Activated gamma-delta T cell treated with Interleukin-2 at 50 U/mL for 16 hours (primary cell): ENCODE data around the gene RASA4.
"Not testable (repeated sequence)": the region's sequence is repeated elsewhere in the genome, so short reads cannot be mapped to it uniquely, and the experiment has no call there.

ENCODE experiments used
- DNase-seq: peaks from one replicate; pipeline ENCODE4 v3.0.0-alpha.2; 2020

Gene RASA4

GRCh38 chr7:102604431-102605145 lies 12.0 kb downstream of the RASA4 start:
- DNase-seq: not testable (repeated sequence)

GRCh38 chr7:102602317-102602716 lies 14.2 kb downstream of the RASA4 start:
- not testable (repeated sequence) for DNase-seq

- DNase-seq: not testable (repeated sequence)
Measured at GRCh38 chr7:102599699-102600098, 16.9 kb downstream of the RASA4 start.

GRCh38 chr7:102596036-102596435 lies 20.5 kb downstream of the RASA4 start:
- not testable (repeated sequence) for DNase-seq

- DNase-seq: not testable (repeated sequence)
Measured at GRCh38 chr7:102593637-102594334, 22.8 kb downstream of the RASA4 start.

- peak; percentile 39 for DNase-seq
Measured at GRCh38 chr7:102592477-102593019, 24.0 kb downstream of the RASA4 start.

GRCh38 chr7:102589857-102590256 lies 26.7 kb downstream of the RASA4 start:
- DNase-seq: not testable (repeated sequence)

- DNase-seq: not testable (repeated sequence)
Measured at GRCh38 chr7:102583495-102583894, 33.1 kb downstream of the RASA4 start.

- DNase-seq: not testable (repeated sequence)
Measured at GRCh38 chr7:102581722-102582121, 34.8 kb downstream of the RASA4 start.

- DNase-seq: not testable (repeated sequence)
Measured at GRCh38 chr7:102578486-102578885, 38.1 kb downstream of the RASA4 start.

GRCh38 chr7:102577315-102578240 lies 39.0 kb downstream of the RASA4 start:
- not testable (repeated sequence) for DNase-seq

GRCh38 chr7:102576363-102576762 lies 40.2 kb downstream of the RASA4 start:
- not testable (repeated sequence) for DNase-seq

- DNase-seq: not testable (repeated sequence)
Measured at GRCh38 chr7:102574607-102575006, 41.9 kb downstream of the RASA4 start.

- peak; percentile 95 for DNase-seq
Measured at GRCh38 chr7:102572261-102573239, 44.0 kb downstream of the RASA4 start, which contains the start of gene POLR2J3. POLR2J3 (minus strand) TSS chr7:102572583; CDS start chr7:102572521, 62 bp downstream.

- not testable (repeated sequence) for DNase-seq
Measured at GRCh38 chr7:102568620-102569019, 47.9 kb downstream of the RASA4 start.

GRCh38 chr7:102550808-102551422 lies 65.6 kb downstream of the RASA4 start, which contains the start of gene SPDYE2:
SPDYE2 (plus strand) TSS chr7:102551226; CDS start chr7:102553256, 2,030 bp downstream.
- DNase-seq: not testable (repeated sequence)

GRCh38 chr7:102546353-102546752 lies 70.2 kb downstream of the RASA4 start:
- DNase-seq: not testable (repeated sequence)

GRCh38 chr7:102545288-102545687 lies 71.3 kb downstream of the RASA4 start:
- DNase-seq: not testable (repeated sequence)

- DNase-seq: not testable (repeated sequence)
Measured at GRCh38 chr7:102544372-102544771, 72.2 kb downstream of the RASA4 start.

GRCh38 chr7:102543596-102543995 lies 73.0 kb downstream of the RASA4 start, which contains the start of gene UPK3BL2:
UPK3BL2 (minus strand) TSS chr7:102543696; CDS start chr7:102543636, 60 bp downstream.
- DNase-seq: not testable (repeated sequence)
